ENCODE data around the gene PTPRJ.
"Not testable (repeated sequence)": the region's sequence is repeated elsewhere in the genome, so short reads cannot be mapped to it uniquely, and the experiment has no call there.

DNA sequence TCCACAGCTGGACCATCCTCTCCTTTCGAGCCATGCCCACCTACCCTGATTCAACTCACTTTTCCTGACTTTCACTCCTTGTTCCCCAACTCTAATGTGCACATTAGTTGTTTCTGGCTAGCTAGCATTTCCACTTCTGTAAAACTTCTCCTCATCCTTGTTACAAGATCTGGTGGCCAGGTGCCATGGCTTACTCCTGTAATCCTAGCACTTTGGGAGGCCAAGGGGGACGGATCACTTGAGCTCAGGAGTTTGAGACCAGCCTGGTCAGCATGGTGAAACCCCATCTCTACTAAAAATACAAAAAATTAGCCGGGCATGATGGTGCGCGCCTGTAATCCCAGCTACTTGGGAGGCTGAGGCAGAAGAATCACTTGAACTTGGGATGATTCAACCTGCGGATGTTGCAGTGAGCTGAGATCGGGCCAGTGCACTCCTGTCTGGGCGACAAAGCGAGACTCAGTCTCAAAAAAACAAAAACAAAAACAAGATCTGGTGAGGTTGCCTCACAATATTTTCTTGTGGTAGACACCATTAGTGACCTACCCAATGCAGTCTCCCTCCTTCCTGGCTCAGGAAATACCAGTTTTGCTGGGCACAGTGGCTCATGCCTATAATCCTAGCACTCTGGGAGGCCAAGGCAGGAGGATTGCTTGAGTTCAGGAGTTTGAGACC, 31.2 kb upstream of the PTPRJ start:
- TF ChIP-seq, protein P1, sequence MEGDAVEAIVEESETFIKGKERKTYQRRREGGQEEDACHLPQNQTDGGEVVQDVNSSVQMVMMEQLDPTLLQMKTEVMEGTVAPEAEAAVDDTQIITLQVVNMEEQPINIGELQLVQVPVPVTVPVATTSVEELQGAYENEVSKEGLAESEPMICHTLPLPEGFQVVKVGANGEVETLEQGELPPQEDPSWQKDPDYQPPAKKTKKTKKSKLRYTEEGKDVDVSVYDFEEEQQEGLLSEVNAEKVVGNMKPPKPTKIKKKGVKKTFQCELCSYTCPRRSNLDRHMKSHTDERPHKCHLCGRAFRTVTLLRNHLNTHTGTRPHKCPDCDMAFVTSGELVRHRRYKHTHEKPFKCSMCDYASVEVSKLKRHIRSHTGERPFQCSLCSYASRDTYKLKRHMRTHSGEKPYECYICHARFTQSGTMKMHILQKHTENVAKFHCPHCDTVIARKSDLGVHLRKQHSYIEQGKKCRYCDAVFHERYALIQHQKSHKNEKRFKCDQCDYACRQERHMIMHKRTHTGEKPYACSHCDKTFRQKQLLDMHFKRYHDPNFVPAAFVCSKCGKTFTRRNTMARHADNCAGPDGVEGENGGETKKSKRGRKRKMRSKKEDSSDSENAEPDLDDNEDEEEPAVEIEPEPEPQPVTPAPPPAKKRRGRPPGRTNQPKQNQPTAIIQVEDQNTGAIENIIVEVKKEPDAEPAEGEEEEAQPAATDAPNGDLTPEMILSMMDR (IDR thresholded peaks at IDR 0.05; ENCODE audit: poor library complexity): not testable (repeated sequence)
- not testable (repeated sequence) for TF ChIP-seq EZH2phosphoT487 (IDR thresholded peaks at IDR 0.05; ENCODE audit: low read depth, severe bottlenecking, unreplicated experiment)

Data from hepatocyte (in vitro differentiated cells).